G401.6 (cell line): ENCODE results near the gene AKR1E2.

ENCODE experiments used
- FAIRE-seq: peaks from 2 replicates; lab custom pipeline; 2012; peaks lifted over from hg19 to GRCh38; lab: Jason Lieb, UNC

Gene AKR1E2

GRCh38 chr10:4825868-4826791, at the start of gene AKR1E2:
AKR1E2 (plus strand) TSS chr10:4826207; CDS start chr10:4826325, 118 bp downstream.
- FAIRE-seq: no peak

DNA sequence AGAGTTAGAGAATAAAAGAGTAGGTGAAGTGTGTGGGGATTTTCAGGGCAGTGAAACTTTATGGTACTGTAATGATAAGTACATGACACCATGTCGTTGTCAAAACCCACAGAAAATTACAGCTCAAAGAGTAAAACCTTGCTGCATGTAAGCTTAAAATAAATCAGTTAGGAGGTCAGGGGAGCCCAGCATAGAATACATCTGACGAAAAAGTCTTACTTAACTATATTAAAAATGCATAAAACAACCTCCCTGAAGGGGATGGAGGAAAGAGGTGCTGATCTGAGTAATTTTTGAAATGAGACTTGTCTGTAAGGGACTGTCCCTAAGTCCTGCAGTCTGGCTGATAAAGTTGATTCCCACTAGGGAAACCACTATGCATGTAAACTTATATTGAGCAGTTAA, 49.8 kb upstream of the AKR1E2 start:
- no peak for FAIRE-seq

GRCh38 chr10:4778761-4779160, 47.2 kb upstream of the AKR1E2 start:
- peak; percentile 21 for FAIRE-seq

DNA sequence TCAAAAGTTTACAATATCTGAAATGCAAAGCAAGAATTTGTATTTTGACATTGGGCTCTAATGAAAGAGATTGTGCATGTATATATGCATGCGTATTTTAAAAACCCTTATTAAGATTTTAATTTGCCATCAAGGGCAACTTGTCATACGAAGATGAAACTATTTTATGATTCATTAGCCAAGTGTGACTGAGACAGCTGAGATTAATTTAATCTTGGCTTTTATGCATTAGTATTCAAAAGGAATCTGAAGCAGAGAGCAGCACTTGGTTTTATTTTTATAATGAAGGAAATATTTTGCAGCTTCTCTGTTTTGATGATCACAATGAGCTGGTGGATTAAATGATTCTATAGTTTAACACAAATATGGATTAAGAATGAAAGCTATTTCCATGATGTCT, 45.9 kb upstream of the AKR1E2 start:
- no peak for FAIRE-seq

DNA sequence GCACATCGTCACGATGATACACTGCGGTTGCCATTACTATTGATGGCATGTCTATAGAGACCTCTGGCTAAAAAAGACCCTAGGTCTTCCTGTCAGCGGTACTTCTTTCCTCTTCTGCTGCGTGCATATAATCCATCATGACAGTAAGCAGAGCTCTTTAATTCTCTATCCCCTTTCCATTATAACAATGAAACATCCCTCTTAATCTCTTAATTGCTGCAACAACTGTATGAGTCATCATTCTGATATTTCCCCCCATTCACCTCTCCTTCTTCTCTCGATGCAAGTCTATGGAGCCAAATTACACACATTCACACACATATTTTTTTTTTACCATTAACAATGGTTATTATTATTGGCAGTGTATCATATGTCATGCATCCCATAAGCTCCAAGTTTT, 45.2 kb upstream of the AKR1E2 start:
- FAIRE-seq: no peak

DNA sequence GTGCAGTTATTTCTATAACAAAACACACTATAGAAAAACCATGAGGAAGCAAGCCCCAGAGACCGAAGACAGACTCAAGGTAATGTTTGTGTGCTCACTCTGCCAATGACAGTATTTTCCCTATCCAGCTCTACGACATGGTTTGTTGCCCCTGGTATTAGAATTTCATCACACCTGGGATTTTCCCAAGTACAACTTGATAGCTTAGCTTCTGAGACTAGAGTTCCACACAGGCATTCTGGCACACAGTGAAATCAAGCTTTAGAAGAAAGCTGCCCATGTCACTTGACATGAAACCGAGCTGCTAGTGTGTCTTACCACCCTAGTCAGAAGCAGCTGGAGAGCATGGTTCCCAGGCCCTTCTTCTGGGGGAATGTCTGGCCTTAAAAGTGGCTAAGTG, 44.1 kb upstream of the AKR1E2 start:
- no peak for FAIRE-seq

DNA sequence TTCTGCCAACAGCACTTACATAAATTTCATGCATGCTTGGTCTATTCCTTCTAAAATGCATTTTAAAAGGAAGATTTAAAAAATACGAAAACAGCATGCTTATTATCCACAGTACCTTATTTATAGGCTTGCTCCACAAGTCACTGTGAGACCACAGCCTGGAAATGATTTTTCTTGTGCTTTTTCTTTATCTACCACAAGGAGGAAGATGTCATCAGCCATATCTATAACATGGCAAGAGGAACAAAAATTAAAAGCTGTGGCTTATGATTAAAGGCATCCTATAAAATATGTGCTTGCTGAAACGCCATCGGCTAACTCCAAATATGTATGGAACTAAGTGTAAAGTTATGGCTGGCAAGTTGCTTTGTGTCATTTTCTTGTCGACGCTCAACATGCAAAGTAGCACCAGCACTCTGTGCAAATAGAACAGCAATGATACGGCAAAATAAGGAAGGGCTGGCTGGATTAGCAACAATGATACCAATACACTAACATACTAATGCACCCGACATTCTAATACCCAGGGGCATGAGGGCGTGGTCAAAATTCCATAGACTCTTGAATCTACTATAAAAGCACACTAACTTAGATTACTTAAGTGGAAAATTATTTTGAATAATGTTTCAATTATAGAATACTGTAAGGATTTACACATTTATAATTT, 41.2 kb upstream of the AKR1E2 start:
- no peak for FAIRE-seq

DNA sequence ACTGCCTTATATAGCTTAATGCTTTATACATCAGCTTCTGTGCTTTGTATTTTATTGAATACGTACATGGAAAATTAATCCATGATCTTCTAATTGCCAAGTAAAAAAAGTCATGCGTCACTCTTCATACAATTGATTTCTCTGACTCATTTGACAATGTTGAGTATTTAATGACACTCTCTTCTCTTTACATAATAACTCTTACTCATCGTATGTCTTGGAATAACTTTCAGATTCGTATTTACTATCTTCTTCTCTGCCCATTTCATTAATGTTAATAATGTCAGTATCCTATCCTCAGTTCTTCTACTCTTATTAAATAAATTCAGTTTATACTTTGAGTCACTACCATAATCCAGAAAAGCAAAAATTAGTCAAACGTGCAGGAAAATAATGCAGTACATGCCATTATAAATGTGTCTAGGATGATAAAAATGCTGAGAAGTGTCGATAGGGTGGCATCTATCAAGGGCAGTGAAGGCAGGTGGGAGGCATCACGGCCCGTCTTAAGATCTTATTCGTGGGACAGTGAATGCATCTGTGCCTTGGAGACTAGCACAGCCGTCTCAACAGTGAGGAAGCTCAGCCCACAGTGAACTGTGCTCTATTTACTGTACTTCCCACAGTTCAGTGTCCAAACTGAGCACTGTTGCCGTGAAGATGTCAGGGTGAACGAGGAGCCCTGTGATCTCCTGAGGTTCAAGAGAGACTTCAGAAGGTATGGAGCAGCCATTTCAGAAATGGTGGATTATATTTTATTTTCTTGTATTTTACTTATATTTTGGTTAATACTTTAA, 39.8 kb upstream of the AKR1E2 start:
- FAIRE-seq: no peak

DNA sequence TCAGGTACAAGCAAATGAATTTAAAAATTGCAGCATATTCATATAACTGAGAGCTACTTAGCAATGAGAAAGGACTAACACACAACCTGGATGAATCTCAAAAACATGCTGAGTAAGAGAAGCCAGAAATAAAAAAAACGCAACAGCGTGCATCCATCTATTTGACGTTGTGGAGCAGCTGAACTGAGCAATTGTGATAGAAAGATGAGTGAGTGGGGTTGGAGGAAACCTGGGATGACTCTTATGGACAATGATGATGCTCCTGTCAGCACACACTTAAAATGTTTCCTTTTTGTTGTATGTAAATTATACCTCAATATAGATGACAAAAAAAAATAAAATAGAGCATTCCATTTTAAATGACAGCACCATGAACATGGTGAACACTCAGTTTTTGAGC, 36.0 kb upstream of the AKR1E2 start:
- no peak for FAIRE-seq

GRCh38 chr10:4790922-4791321, 35.1 kb upstream of the AKR1E2 start:
- no peak for FAIRE-seq

GRCh38 chr10:4792381-4792780, 33.6 kb upstream of the AKR1E2 start:
- no peak for FAIRE-seq

GRCh38 chr10:4801405-4801804, 24.6 kb upstream of the AKR1E2 start:
- no peak for FAIRE-seq

- FAIRE-seq: no peak
Measured at GRCh38 chr10:4802711-4803487, 23.1 kb upstream of the AKR1E2 start.

DNA sequence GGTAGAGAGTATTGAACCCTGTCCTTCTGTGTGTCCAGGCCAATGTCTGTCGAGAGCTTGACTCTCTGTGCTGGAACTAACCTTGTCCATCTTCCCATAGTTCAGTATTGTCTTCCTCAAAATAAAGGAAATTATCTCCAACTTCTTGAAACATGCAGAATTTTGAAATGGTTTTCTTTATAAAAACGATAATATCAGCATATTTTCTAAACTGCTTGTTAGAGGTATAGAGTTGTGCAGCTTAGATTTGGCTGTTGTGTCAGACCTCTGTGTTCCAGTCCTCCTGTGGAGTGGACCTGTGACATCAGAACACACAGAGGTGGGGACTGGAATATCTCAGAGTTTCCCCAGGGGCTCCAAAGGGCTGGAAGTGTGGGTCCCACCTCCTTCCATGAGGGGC, 22.2 kb upstream of the AKR1E2 start:
- no peak for FAIRE-seq

GRCh38 chr10:4804465-4804864, 21.5 kb upstream of the AKR1E2 start:
- FAIRE-seq: no peak

- FAIRE-seq: no peak
Measured at GRCh38 chr10:4806534-4806933, 19.5 kb upstream of the AKR1E2 start.

DNA sequence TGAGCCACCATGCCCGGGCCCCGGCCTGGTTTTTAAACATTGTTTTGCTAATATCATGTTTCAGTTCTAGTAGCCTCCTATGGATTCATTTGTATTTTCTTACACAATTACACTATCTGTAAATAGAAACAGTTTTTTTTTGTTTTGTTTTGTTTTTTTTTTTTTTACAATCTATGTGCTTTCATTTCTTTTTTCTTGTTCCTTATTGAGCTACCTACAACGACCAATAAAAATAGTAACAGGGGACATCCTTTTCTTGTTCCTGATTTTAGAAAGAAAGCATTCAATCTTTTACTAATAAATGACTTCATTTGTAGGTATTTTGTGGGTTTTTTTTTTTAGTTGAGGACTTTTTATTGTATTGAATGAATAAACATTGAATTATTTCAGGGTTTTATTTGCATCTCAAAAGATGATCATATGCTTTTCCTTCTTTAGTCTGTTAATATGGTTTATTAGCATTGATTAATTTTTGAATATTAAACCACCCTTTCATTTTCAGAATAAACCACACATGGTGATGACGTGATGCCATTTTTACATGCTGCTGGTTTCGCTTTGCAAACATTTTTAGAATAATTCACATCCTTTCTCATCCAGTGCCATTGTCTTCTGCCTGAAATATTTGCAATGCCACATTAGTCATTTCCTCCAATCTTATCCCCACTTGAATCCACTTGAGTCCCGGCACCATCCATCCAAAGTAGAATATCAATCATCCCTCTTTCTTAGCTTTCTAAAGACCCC, 18.1 kb upstream of the AKR1E2 start:
- FAIRE-seq: peak; percentile 62

DNA sequence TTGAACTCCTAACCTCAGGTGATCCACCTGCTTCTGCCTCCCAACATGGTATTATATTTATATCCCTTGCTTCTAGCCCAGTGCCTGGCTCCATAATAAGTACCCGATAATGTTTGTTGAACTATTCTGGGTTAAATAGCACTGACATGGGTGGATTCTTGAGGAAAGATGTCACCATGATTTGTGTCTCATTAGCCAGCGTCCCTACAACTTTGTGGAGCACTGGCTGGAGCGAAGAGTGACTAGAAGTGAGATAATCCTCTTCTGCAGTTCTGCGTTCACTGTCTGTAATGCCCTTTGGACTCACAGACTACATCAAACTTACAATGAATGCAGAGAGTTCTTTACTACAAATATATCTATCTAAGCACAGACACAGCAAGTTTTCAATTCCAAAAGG, 16.9 kb upstream of the AKR1E2 start:
- no peak for FAIRE-seq

DNA sequence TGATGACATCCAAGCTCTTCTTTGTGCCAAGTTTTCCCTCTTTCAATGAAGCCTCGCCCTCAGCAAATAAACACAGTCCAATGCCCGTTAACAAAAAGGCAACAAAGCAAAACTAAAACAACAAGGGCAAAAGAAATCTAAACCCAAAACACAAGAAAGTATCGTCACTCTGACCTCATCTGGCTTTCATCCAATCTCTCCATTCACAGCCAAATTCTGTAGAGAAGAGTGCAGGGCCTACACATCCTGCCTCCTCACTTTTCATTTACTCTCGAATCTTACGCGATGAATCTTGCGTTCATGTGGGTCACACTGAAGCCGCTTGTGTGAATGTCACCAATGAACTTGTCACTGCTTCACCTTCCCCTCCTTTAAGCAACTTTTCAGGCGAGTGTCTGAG, 15.9 kb upstream of the AKR1E2 start:
- FAIRE-seq: no peak

DNA sequence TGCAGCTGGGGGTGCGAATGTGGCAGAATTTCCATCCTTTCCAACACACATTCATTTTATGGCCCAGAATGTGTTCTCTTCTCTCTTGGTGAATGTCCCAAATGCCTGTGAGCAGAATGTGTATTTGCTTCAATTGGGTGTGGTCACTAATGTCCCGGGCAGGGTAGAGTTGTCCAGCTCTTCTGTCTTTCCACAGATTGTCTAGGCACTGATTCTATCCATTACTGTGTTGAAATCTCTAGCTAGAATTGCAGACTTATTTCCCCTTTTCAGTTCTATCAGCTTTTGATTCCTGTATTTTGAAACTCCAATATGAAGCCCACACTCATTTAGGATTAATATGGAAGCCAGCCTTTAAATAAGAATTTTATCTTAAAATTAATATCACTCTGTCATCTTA, 14.0 kb upstream of the AKR1E2 start:
- no peak for FAIRE-seq

- FAIRE-seq: no peak
Measured at GRCh38 chr10:4813023-4813422, 13.0 kb upstream of the AKR1E2 start.
